Neural cell (in vitro differentiated cells): ENCODE measurements around the gene FGD3. TPM values are rescaled to one million over a fixed set of nuclear protein-coding genes. Genes with fewer than 3 reads are reported as not detected.

Experiments used
- H2AFZ ChIP-seq: fragments of 200-600, 300-800 bp; sonication (generic), shearing (Covaris generic); 2 replicates; pipeline ENCODE4 v1.6.0; 2014; ENCODE audit warnings: low read depth, mild to moderate bottlenecking, antibody characterized with exemption, low read length, moderate library complexity
- H3F3A ChIP-seq: fragments of 200-600 bp; shearing (Covaris generic); 2 replicates; pipeline ENCODE4 v1.6.1; 2016; ENCODE audit warnings: mild to moderate bottlenecking, moderate library complexity, mixed read lengths, antibody characterized with exemption, low read length; ENCODE audit not compliant: insufficient read depth, poor library complexity, severe bottlenecking
- H3K27ac ChIP-seq: fragments of 200-600, 300-800 bp; sonication (generic), shearing (Covaris generic); 2 replicates; pipeline ENCODE4 v1.5.1; 2014; ENCODE audit warnings: mild to moderate bottlenecking, low read length, moderate library complexity
- H3K27me3 ChIP-seq: fragments of 300-800, 200-600 bp; sonication (generic), shearing (Covaris generic); 2 replicates; pipeline ENCODE4 v1.6.0; 2014; ENCODE audit warnings: mild to moderate bottlenecking, low read depth, low read length, moderate library complexity; ENCODE audit not compliant: insufficient read depth
- H3K36me3 ChIP-seq: fragments of 300-800, 200-600 bp; sonication (generic), shearing (Covaris generic); 2 replicates; pipeline ENCODE4 v1.5.1; 2014; ENCODE audit warnings: mild to moderate bottlenecking, antibody characterized with exemption, low read length, moderate library complexity; ENCODE audit not compliant: insufficient read depth
- H3K4me2 ChIP-seq: fragments of 300-800, 200-600 bp; sonication (generic), shearing (Covaris generic); 2 replicates; pipeline ENCODE4 v1.6.0; 2014; ENCODE audit warnings: mild to moderate bottlenecking, low read length
- H3K4me3 ChIP-seq: fragments of 300-800, 200-600 bp; sonication (generic), shearing (Covaris generic); 2 replicates; pipeline ENCODE4 v1.5.1; 2014; ENCODE audit warnings: mild to moderate bottlenecking, low read length, moderate library complexity
- H3K79me2 ChIP-seq: fragments of 200-600 bp; shearing (Covaris generic); replicated peaks from 2 replicates; pipeline ENCODE4 v1.6.0; 2014; ENCODE audit warnings: mild to moderate bottlenecking, low read length, moderate library complexity; ENCODE audit not compliant: insufficient read depth
- H3K9ac ChIP-seq: fragments of 300-800, 200-600 bp; sonication (generic), shearing (Covaris generic); 2 replicates; pipeline ENCODE4 v1.6.1; 2016; ENCODE audit warnings: mild to moderate bottlenecking, low read length, mixed read lengths
- H3K9me2 ChIP-seq: fragments of 200-600 bp; shearing (Covaris generic); 2 replicates; pipeline ENCODE4 v1.6.1; 2016; ENCODE audit warnings: mild to moderate bottlenecking, low read length, mixed read lengths; ENCODE audit not compliant: insufficient read depth
- H3K9me3 ChIP-seq: fragments of 200-600, 300-800 bp; sonication (generic), shearing (Covaris generic); 2 replicates; pipeline ENCODE4 v1.6.1; 2016; ENCODE audit warnings: mild to moderate bottlenecking, mixed run types, low read length, moderate library complexity, mixed read lengths
- H4K20me1 ChIP-seq: fragments of 200-600 bp; shearing (Covaris generic); 2 replicates; pipeline ENCODE4 v1.6.1; 2016; ENCODE audit warnings: mild to moderate bottlenecking, mixed run types; ENCODE audit not compliant: insufficient read depth
- EP300 ChIP-seq: fragments of 450-650 bp; conservative IDR thresholded peaks from 2 replicates; pipeline ENCODE4 v1.6.1; 2014; ENCODE audit warnings: antibody characterized with exemption, mild to moderate bottlenecking, moderate library complexity; ENCODE audit not compliant: poor library complexity, severe bottlenecking
- EZH2 ChIP-seq: fragments of 200-600, 300-800 bp; shearing (Covaris generic), sonication (generic); IDR thresholded peaks from 2 replicates; pipeline ENCODE4 v1.6.1; 2014; ENCODE audit warnings: antibody characterized with exemption, low read length, borderline replicate concordance, mild to moderate bottlenecking; ENCODE audit not compliant: insufficient read depth, poor library complexity, severe bottlenecking
- MXI1 ChIP-seq: fragments of 450-650 bp; conservative IDR thresholded peaks from 2 replicates; pipeline ENCODE4 v1.6.1; 2014; ENCODE audit warnings: antibody characterized with exemption, mild to moderate bottlenecking; ENCODE audit not compliant: poor library complexity, severe bottlenecking
- POLR2AphosphoS5 ChIP-seq: IDR thresholded peaks from 2 replicates; pipeline ENCODE4 v1.6.1; 2012
- RAD21 ChIP-seq: fragments of 450-650 bp; conservative IDR thresholded peaks from 2 replicates; pipeline ENCODE4 v1.6.1; 2014; ENCODE audit warnings: antibody characterized with exemption, mild to moderate bottlenecking, moderate library complexity
- SMC3 ChIP-seq: fragments of 450-650 bp; conservative IDR thresholded peaks from 2 replicates; pipeline ENCODE4 v1.6.1; 2014; ENCODE audit warnings: antibody characterized with exemption, mild to moderate bottlenecking, moderate library complexity; ENCODE audit not compliant: poor library complexity
- TAF1 ChIP-seq: IDR thresholded peaks from 2 replicates; pipeline ENCODE4 v1.6.1; 2012; ENCODE audit warnings: low read depth
- polyA plus RNA-seq: library from polyadenylated mRNA; depleted of rRNA; stranded (reverse); fragments of >200 nt; gene quantifications from 2 replicates; pipeline ENCODE4 v1.2.3, GENCODE V29; 2014
- TF ChIP-seq, protein P1 (sequence below): fragments of 450-650 bp; IDR thresholded peaks from 2 replicates; pipeline ENCODE4 v1.5.1; 2014; ENCODE audit warnings: antibody characterized with exemption, mild to moderate bottlenecking, moderate library complexity; ENCODE audit not compliant: poor library complexity, severe bottlenecking
- TF ChIP-seq, protein P2 (sequence below): IDR thresholded peaks from 2 replicates; pipeline ENCODE4 v1.6.1; 2012; ENCODE audit warnings: borderline replicate concordance

FGD3 gene
- polyA plus RNA-seq, 1 donor from 2014 or later: 8.3 TPM

DNA sequence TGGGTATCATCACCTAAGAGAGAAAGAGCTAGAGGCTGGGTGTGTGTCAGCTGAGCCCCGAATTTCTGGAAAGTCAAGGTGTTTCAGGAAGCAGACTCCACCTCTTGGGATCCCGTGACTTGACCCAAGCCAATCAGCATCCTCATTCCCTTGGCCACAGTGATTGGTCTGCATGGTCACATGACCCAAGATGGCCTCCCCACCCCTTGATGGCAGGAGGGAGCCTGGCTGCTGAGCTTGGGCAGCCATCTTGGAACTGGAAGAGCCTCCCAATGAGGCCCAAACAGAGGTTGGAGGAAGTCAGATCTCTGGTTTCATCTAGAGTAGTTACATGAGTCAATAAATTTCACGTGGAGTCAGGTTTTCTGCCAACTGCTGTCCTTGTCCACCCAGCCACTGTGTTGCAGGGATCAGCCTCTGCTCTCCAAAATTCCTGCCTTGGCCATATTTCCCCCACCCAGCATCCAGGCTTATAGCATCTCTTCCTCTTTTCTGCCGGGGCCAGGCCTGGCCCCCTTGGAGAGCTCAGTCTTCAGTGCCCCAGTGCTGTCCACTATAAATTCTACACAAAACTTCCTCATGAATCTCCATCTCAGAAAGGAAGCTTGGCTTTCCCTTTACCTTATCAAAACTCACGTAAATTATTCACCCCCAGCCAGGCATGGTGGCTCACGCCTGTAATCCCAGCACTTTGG lies 93.9 kb downstream of the FGD3 start:
- H2AFZ ChIP-seq: no peak overlapping the region

DNA sequence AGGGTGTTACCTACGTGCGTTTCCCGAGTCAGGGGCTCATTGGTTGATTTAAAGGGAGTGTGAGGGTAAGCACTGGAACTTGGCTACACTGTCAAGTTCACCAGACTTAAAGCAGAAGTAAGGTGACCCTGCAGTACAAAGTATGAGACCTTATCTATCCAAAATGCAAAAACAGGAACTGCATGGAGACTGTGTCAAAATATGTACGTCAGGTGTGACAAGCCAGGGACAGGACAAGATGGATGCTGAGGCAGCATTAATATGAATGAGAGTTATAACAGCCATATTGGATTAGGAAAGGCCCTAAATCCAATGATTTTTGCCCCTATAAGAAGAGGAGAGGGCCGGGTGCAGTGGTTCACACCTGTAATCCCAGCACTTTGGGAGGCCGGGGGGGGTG lies 95.8 kb downstream of the FGD3 start:
- Histone ChIP-seq H4K20me1 (no peaks in the 10 kb centered on the region), H3K9me3 (no peaks in the 10 kb centered on the region), H3K27me3 (no peaks in the 10 kb centered on the region), H2AFZ (no peak overlapping the region), H3K9me2 (no peaks in the 10 kb centered on the region), H3K79me2 (no peaks in the 10 kb centered on the region), H3K4me2 (no peak overlapping the region), H3K4me3 (no peak overlapping the region), H3K36me3 (no peaks in the 10 kb centered on the region), H3K27ac (no peak overlapping the region), H3F3A (no peaks in the 10 kb centered on the region), H3K9ac (no peak overlapping the region)
- TF ChIP-seq POLR2AphosphoS5: no peak
- TF ChIP-seq TAF1: no peak
- no peak for TF ChIP-seq EP300
- TF ChIP-seq, protein P1, sequence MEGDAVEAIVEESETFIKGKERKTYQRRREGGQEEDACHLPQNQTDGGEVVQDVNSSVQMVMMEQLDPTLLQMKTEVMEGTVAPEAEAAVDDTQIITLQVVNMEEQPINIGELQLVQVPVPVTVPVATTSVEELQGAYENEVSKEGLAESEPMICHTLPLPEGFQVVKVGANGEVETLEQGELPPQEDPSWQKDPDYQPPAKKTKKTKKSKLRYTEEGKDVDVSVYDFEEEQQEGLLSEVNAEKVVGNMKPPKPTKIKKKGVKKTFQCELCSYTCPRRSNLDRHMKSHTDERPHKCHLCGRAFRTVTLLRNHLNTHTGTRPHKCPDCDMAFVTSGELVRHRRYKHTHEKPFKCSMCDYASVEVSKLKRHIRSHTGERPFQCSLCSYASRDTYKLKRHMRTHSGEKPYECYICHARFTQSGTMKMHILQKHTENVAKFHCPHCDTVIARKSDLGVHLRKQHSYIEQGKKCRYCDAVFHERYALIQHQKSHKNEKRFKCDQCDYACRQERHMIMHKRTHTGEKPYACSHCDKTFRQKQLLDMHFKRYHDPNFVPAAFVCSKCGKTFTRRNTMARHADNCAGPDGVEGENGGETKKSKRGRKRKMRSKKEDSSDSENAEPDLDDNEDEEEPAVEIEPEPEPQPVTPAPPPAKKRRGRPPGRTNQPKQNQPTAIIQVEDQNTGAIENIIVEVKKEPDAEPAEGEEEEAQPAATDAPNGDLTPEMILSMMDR: no peak
- no peak for TF ChIP-seq MXI1
- TF ChIP-seq, protein P2, sequence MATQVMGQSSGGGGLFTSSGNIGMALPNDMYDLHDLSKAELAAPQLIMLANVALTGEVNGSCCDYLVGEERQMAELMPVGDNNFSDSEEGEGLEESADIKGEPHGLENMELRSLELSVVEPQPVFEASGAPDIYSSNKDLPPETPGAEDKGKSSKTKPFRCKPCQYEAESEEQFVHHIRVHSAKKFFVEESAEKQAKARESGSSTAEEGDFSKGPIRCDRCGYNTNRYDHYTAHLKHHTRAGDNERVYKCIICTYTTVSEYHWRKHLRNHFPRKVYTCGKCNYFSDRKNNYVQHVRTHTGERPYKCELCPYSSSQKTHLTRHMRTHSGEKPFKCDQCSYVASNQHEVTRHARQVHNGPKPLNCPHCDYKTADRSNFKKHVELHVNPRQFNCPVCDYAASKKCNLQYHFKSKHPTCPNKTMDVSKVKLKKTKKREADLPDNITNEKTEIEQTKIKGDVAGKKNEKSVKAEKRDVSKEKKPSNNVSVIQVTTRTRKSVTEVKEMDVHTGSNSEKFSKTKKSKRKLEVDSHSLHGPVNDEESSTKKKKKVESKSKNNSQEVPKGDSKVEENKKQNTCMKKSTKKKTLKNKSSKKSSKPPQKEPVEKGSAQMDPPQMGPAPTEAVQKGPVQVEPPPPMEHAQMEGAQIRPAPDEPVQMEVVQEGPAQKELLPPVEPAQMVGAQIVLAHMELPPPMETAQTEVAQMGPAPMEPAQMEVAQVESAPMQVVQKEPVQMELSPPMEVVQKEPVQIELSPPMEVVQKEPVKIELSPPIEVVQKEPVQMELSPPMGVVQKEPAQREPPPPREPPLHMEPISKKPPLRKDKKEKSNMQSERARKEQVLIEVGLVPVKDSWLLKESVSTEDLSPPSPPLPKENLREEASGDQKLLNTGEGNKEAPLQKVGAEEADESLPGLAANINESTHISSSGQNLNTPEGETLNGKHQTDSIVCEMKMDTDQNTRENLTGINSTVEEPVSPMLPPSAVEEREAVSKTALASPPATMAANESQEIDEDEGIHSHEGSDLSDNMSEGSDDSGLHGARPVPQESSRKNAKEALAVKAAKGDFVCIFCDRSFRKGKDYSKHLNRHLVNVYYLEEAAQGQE: no peak
- TF ChIP-seq RAD21: no peak
- no peak for TF ChIP-seq SMC3
- TF ChIP-seq EZH2: no peak

More for the DNA sequence above, 93.9 kb downstream of the FGD3 start:
- no peaks in the 10 kb centered on the region for H3K79me2 ChIP-seq
- TF ChIP-seq EP300: no peak
- no peak for TF ChIP-seq EZH2
- no peak for TF ChIP-seq MXI1
- TF ChIP-seq TAF1: no peak
- TF ChIP-seq SMC3: no peak
- no peak for TF ChIP-seq RAD21
- TF ChIP-seq, protein P2: no peak
- TF ChIP-seq, protein P1: no peak
- no peak for TF ChIP-seq POLR2AphosphoS5
- H3F3A ChIP-seq: no peaks in the 10 kb centered on the region
- no peaks in the 10 kb centered on the region for H3K36me3 ChIP-seq
- no peaks in the 10 kb centered on the region for H3K9me3 ChIP-seq
- H4K20me1 ChIP-seq: no peaks in the 10 kb centered on the region
- H3K27ac ChIP-seq: no peak overlapping the region
- H3K4me2 ChIP-seq: no peak overlapping the region
- H3K9me2 ChIP-seq: no peaks in the 10 kb centered on the region
- H3K27me3 ChIP-seq: no peaks in the 10 kb centered on the region
- H3K4me3 ChIP-seq: no peak overlapping the region
- no peak overlapping the region for H3K9ac ChIP-seq
